GM12878 (cell line): ENCODE measurements around the gene BBS1.
"Not testable (repeated sequence)": the region's sequence is repeated elsewhere in the genome, so short reads cannot be mapped to it uniquely, and the experiment has no call there.

Experiments
- ATF2 ChIP-seq: IDR thresholded peaks from 2 replicates; pipeline ENCODE4 v1.6.1; 2012; ENCODE audit warnings: low read length, inconsistent platforms
- CREB1 ChIP-seq: IDR thresholded peaks from 2 replicates; pipeline ENCODE4 v1.6.1; 2012; ENCODE audit warnings: low read depth, mild to moderate bottlenecking, inconsistent platforms
- CTCF ChIP-seq, 3 experiments: IDR thresholded peaks in 2 of 3; conservative IDR thresholded peaks in 1 of 3; 2 replicates each; pipeline ENCODE4 v1.5.1; 2011; ENCODE audit warnings: low read depth in 3 of 3, low read length in 3 of 3, mild to moderate bottlenecking in 3 of 3, control low read depth in 2 of 3, moderate library complexity in 2 of 3, inconsistent platforms in 1 of 3, mixed read lengths in 1 of 3; ENCODE audit not compliant: control insufficient read depth in 2 of 3, insufficient read depth in 1 of 3; ENCODE audit errors: extremely low read depth in 1 of 3
- E2F8 ChIP-seq: fragments of 450-650 bp; IDR thresholded peaks from 2 replicates; pipeline ENCODE4 v1.6.1; 2018; ENCODE audit warnings: mild to moderate bottlenecking, low read depth, moderate library complexity; ENCODE audit not compliant: partially characterized antibody
- EGR1 ChIP-seq, 2 experiments: IDR thresholded peaks; 1 replicate in 1 of 2; 2 replicates in 1 of 2; pipeline ENCODE4 v1.6.1; 2011 to 2012; ENCODE audit warnings: low read depth in 2 of 2, low read length in 2 of 2, borderline replicate concordance in 1 of 2, mild to moderate bottlenecking in 1 of 2, moderate library complexity in 1 of 2
- EP300 ChIP-seq, 2 experiments: fragments of 150-350 bp in 1 of 2; IDR thresholded peaks; 2 replicates each; pipeline ENCODE4 v1.6.1; 2011 to 2012; ENCODE audit warnings: low read depth in 2 of 2, low read length in 2 of 2, borderline replicate concordance in 1 of 2, improper control_type of control experiment in 1 of 2, inconsistent platforms in 1 of 2; ENCODE audit not compliant: control insufficient read depth in 1 of 2
- KDM1A ChIP-seq: fragments of 200-600 bp; sonication (generic); IDR thresholded peaks from 2 replicates; pipeline ENCODE4 v1.6.1; 2016; ENCODE audit warnings: borderline replicate concordance
- POLR2A ChIP-seq: IDR thresholded peaks from 2 replicates; pipeline ENCODE4 v1.6.1; 2011; ENCODE audit warnings: low read depth, mild to moderate bottlenecking, low read length
- SMC3 ChIP-seq: IDR thresholded peaks from 2 replicates; pipeline ENCODE4 v1.6.1; 2011; ENCODE audit warnings: low read length, improper control_type of control experiment, borderline replicate concordance
- SREBF1 ChIP-seq: IDR thresholded peaks from 2 replicates; pipeline ENCODE4 v1.6.1; 2012; ENCODE audit warnings: mild to moderate bottlenecking, low read length
- TCF12 ChIP-seq: IDR thresholded peaks from 2 replicates; pipeline ENCODE4 v1.6.1; 2011; ENCODE audit warnings: low read depth, mild to moderate bottlenecking, low read length
- ZNF274 ChIP-seq: IDR thresholded peaks from one replicate; pipeline ENCODE4 v1.8.0; 2011; ENCODE audit not compliant: insufficient read length, insufficient read depth

DNA sequence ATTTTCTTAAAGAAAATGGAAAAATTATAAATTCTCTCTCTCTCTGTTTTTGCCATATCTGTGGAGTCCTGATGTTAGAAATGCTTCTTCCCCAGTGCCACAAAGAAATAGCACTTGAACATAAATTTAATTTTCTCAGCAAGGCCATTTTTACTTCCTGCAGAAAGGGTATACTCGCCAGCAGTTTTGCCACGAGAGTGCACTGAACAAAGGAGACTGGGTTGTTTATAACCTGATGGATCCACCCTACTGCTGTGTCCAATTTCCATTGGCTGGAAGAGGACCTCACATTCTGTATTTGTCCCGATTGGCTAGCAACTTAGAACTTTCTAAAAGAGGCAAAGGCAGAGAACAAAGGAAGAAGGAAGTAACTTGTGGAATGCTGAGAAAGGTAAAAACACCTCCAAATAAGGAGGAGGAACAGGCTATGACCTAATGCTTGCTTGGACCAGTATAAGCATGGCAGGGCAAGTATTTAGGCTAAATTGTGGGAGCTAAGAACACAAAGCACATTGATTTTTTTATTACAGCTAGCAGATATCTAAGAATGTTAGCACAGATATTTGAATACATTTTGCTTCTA lies 72.2 kb downstream of the BBS1 start:
- TF ChIP-seq EGR1 (IDR thresholded peaks at IDR 0.05; ENCODE audit: borderline replicate concordance in 1 of 2, low read depth in 2 of 2, low read length in 2 of 2); TCF12; SREBF1; EP300 (IDR thresholded peaks at IDR 0.05; ENCODE audit: borderline replicate concordance in 1 of 2, control insufficient read depth in 1 of 2, low read depth in 2 of 2, low read length in 2 of 2); POLR2A; CREB1; ATF2; SMC3; KDM1A; E2F8; ZNF274; CTCF (IDR thresholded peaks at IDR 0.05 in 2 of 3, conservative IDR thresholded peaks at IDR 0.05 in 1 of 3; ENCODE audit: control insufficient read depth in 2 of 3, extremely low read depth in 1 of 3, insufficient read depth in 1 of 3, low read depth in 3 of 3, low read length in 3 of 3): not testable (repeated sequence)
